ENCODE measurements around the gene ATP7B. TPM values are rescaled to one million over a fixed set of nuclear protein-coding genes. Genes with fewer than 3 reads are reported as not detected.

Gene ATP7B
- total RNA-seq (1 to 10 TPM in 1 of 2 experiments, under 1 TPM in 1; 0.85 to 1.2 TPM), total RNA-seq (0.29 to 9.5 (median 2.3) reads per million in 172 experiments)
- polyA plus RNA-seq (2013, experiment 1 of 2), result 0.52 TPM
- 0.42 TPM for polyA plus RNA-seq (2013, experiment 2 of 2)

DNA sequence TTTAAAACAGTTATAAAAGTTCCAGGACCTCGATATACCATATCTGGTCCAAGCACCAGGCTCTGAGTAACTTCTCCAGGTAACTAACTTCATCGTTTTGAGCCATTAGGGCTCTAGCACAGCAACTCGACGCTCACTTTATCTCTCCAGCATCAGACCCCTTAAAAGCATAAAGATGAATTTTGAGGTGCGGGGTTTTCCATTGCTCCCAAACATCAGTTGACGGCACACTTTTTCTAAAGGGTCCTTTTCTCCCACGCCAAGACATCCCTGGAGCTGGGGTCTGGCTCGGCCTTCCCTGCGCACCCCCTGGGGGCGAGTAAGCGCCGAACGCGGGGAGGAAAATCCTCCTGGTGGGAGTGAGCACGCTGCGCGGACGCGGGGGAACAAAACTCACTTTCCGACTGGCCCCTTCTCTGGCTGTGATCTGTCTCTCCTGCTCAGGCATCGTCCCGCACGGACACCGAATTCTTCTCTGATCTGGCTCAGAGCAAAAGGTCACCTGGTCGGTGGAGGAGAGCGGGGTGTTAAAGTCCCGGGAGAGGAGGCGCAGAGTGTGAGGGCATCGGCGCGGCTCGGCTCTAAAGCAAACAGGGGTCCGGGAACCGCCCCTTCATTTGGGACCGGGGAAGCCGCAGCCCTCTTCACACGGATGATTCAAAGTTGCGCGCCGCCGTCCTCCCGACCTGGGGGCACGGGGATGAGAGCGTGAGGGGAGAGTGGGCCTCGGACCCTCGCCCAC, at the start of gene ATP7B:
ATP7B (minus strand) TSS at position 561 of the 742 bp plus-strand sequence; CDS start at position 448, 113 bp downstream.
- TF ChIP-seq, protein P1, sequence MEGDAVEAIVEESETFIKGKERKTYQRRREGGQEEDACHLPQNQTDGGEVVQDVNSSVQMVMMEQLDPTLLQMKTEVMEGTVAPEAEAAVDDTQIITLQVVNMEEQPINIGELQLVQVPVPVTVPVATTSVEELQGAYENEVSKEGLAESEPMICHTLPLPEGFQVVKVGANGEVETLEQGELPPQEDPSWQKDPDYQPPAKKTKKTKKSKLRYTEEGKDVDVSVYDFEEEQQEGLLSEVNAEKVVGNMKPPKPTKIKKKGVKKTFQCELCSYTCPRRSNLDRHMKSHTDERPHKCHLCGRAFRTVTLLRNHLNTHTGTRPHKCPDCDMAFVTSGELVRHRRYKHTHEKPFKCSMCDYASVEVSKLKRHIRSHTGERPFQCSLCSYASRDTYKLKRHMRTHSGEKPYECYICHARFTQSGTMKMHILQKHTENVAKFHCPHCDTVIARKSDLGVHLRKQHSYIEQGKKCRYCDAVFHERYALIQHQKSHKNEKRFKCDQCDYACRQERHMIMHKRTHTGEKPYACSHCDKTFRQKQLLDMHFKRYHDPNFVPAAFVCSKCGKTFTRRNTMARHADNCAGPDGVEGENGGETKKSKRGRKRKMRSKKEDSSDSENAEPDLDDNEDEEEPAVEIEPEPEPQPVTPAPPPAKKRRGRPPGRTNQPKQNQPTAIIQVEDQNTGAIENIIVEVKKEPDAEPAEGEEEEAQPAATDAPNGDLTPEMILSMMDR (IDR thresholded peaks at IDR 0.05), result no peak
- H3K27me3 Mint-ChIP-seq, result peaks cover 12% of the 10 kb centered on the region
- Histone ChIP-seq H3K9me3 (ENCODE audit: control insufficient read depth in 1 of 2, insufficient read depth in 1 of 2, low read length in 2 of 2) (no peaks in the 10 kb centered on the region), H3K4me3 (ENCODE audit: low read length) (peak within 1 kb of the TSS; percentile 93), H3K27me3 (ENCODE audit: control insufficient read depth in 1 of 2, insufficient read depth in 2 of 2, low read length in 2 of 2) (peaks cover 2 to 28% of the 10 kb centered on the region in 2 experiments), H3K36me3 (ENCODE audit: insufficient read depth, low read length) (no peaks in the 10 kb centered on the region), H3K4me1 (ENCODE audit: insufficient read depth, low read length) (peaks cover 9% of the 10 kb centered on the region), H3K27ac (ENCODE audit: low read depth in 1 of 2, low read length in 2 of 2) (peak within 1 kb of the TSS in 1 of 2 donors; percentile 56)
- intact Hi-C loops (cut with DNase I, micrococcal nuclease), result loop anchor here (2.0 to 10.0 kb wide), 8 partner anchors 59 to 604 kb away; partner anchors contain the start of genes WDFY2 (in 2 of the 2), CKAP2 (in 1 of the 2) and DHRS12 (in 1 of the 2)
- H3K4me3 Mint-ChIP-seq, result peak within 1 kb of the TSS; percentile 92
- H3K4me1 Mint-ChIP-seq (ENCODE audit: low read depth), result peaks cover 24% of the 10 kb centered on the region
- ChIA-PET CTCF (no interaction called here), POLR2A (interaction anchor here (1.2 to 2.1 kb wide), 4 partner anchors 43 to 558 kb away, joined by 3 to 19 read pairs (median 8); partner anchors contain the start of gene INTS6)
- H3K27ac Mint-ChIP-seq, result peak within 1 kb of the TSS; percentile 84
- ATAC-seq (ENCODE audit: poor library complexity) (no peak), DNase-seq (peak in 10 of 14 experiments; percentile 1 to 37 (median 8))
- peaks cover 15% of the 10 kb centered on the region for H3K36me3 Mint-ChIP-seq (ENCODE audit: low read depth)
- H3K9me3 Mint-ChIP-seq, result no peaks in the 10 kb centered on the region

- Histone ChIP-seq H3K27ac (ENCODE audit: low read depth in 1 of 2, low read length in 2 of 2) (no peak overlapping the region), H3K36me3 (ENCODE audit: insufficient read depth, low read length) (no peaks in the 10 kb centered on the region), H3K9me3 (ENCODE audit: control insufficient read depth in 1 of 2, insufficient read depth in 1 of 2, low read length in 2 of 2) (peaks cover 3 to 4% of the 10 kb centered on the region in 2 experiments), H3K27me3 (ENCODE audit: control insufficient read depth in 1 of 2, insufficient read depth in 2 of 2, low read length in 2 of 2) (no peaks in the 10 kb centered on the region), H3K4me3 (ENCODE audit: low read length) (no peak overlapping the region), H3K4me1 (ENCODE audit: insufficient read depth, low read length) (no peaks in the 10 kb centered on the region)
- DNase-seq (no peak), ATAC-seq (ENCODE audit: poor library complexity) (no peak)
- H3K4me1 Mint-ChIP-seq (ENCODE audit: low read depth), result no peaks in the 10 kb centered on the region
- peaks cover 5% of the 10 kb centered on the region for H3K9me3 Mint-ChIP-seq
- intact Hi-C loops (cut with DNase I, micrococcal nuclease), result no loop called here
- CTCF ChIA-PET, result no interaction called here
- POLR2A ChIA-PET, result no interaction called here
- no peak overlapping the region for H3K4me3 Mint-ChIP-seq
- no peak overlapping the region for H3K27ac Mint-ChIP-seq
- TF ChIP-seq, protein P1 (IDR thresholded peaks at IDR 0.05), result no peak
- peaks cover 2% of the 10 kb centered on the region for H3K36me3 Mint-ChIP-seq (ENCODE audit: low read depth)
- H3K27me3 Mint-ChIP-seq, result no peaks in the 10 kb centered on the region
These were observed 42.2 kb upstream of the ATP7B start for GRCh38 chr13:52053460-52053859.

GRCh38 chr13:52051400-52051799, 40.1 kb upstream of the ATP7B start:
- Histone ChIP-seq H3K4me1 (ENCODE audit: insufficient read depth, low read length) (no peaks in the 10 kb centered on the region), H3K9me3 (ENCODE audit: control insufficient read depth in 1 of 2, insufficient read depth in 1 of 2, low read length in 2 of 2) (peaks cover 3 to 4% of the 10 kb centered on the region in 2 experiments), H3K27ac (ENCODE audit: low read depth in 1 of 2, low read length in 2 of 2) (no peak overlapping the region), H3K36me3 (ENCODE audit: insufficient read depth, low read length) (no peaks in the 10 kb centered on the region), H3K27me3 (ENCODE audit: control insufficient read depth in 1 of 2, insufficient read depth in 2 of 2, low read length in 2 of 2) (no peaks in the 10 kb centered on the region), H3K4me3 (ENCODE audit: low read length) (no peak overlapping the region)
- POLR2A ChIA-PET, result no interaction called here
- no peaks in the 10 kb centered on the region for H3K27me3 Mint-ChIP-seq
- no peaks in the 10 kb centered on the region for H3K4me1 Mint-ChIP-seq (ENCODE audit: low read depth)
- ATAC-seq (ENCODE audit: poor library complexity) (no peak), DNase-seq (no peak)
- peaks cover 4% of the 10 kb centered on the region for H3K36me3 Mint-ChIP-seq (ENCODE audit: low read depth)
- H3K9me3 Mint-ChIP-seq, result peaks cover 5% of the 10 kb centered on the region
- no peak overlapping the region for H3K4me3 Mint-ChIP-seq
- TF ChIP-seq, protein P1 (IDR thresholded peaks at IDR 0.05), result no peak
- intact Hi-C loops (cut with DNase I, micrococcal nuclease), result no loop called here
- CTCF ChIA-PET, result no interaction called here
- no peak overlapping the region for H3K27ac Mint-ChIP-seq

Data from CD4-positive, alpha-beta T cell (primary cell).